Endometrium (tissue), 2 donors: ENCODE results near the gene TKTL1.

Experiments
- FAIRE-seq: peaks from 2 replicates; lab custom pipeline; 2012; peaks lifted over from hg19 to GRCh38; lab: Jason Lieb, UNC
- donor health status: control.
- donor health status: control.

TKTL1 gene

GRCh38 chrX:154343620-154344019, 48.0 kb downstream of the TKTL1 start:
- FAIRE-seq = peak; percentile 63

GRCh38 chrX:154348114-154348531, 52.5 kb downstream of the TKTL1 start:
- FAIRE-seq = no peak

- no peak for FAIRE-seq
Measured at GRCh38 chrX:154348646-154349358, 53.2 kb downstream of the TKTL1 start.

- FAIRE-seq = no peak
Measured at GRCh38 chrX:154349359-154349935, 53.9 kb downstream of the TKTL1 start.

- FAIRE-seq = no peak
Measured at GRCh38 chrX:154349979-154350378, 54.4 kb downstream of the TKTL1 start.

GRCh38 chrX:154350429-154351182, 55.0 kb downstream of the TKTL1 start:
- FAIRE-seq = no peak

- no peak for FAIRE-seq
Measured at GRCh38 chrX:154351183-154352011, 55.8 kb downstream of the TKTL1 start.

- no peak for FAIRE-seq
Measured at GRCh38 chrX:154352012-154352401, 56.4 kb downstream of the TKTL1 start.

- no peak for FAIRE-seq
Measured at GRCh38 chrX:154352466-154352865, 56.9 kb downstream of the TKTL1 start.

- no peak for FAIRE-seq
Measured at GRCh38 chrX:154353172-154353843, 57.7 kb downstream of the TKTL1 start.

- no peak for FAIRE-seq
Measured at GRCh38 chrX:154354013-154354412, 58.4 kb downstream of the TKTL1 start.

- FAIRE-seq = no peak
Measured at GRCh38 chrX:154354516-154354915, 58.9 kb downstream of the TKTL1 start.

GRCh38 chrX:154355094-154355775, 59.6 kb downstream of the TKTL1 start:
- no peak for FAIRE-seq

- no peak for FAIRE-seq
Measured at GRCh38 chrX:154355776-154356140, 60.2 kb downstream of the TKTL1 start.

GRCh38 chrX:154356596-154356995, 61.0 kb downstream of the TKTL1 start:
- FAIRE-seq = no peak

- FAIRE-seq = no peak
Measured at GRCh38 chrX:154357205-154357604, 61.6 kb downstream of the TKTL1 start.

GRCh38 chrX:154358011-154358410, 62.4 kb downstream of the TKTL1 start:
- FAIRE-seq = no peak

- no peak for FAIRE-seq
Measured at GRCh38 chrX:154358829-154359228, 63.2 kb downstream of the TKTL1 start.

GRCh38 chrX:154359362-154360154, 64.0 kb downstream of the TKTL1 start:
- FAIRE-seq = no peak

GRCh38 chrX:154360155-154360713, 64.6 kb downstream of the TKTL1 start:
- no peak for FAIRE-seq
